ENCODE results near the gene PDZD7. TPM values are rescaled to one million over a fixed set of nuclear protein-coding genes. Genes with fewer than 3 reads are reported as not detected.

The PDZD7 gene
- 9.9 and 10.1 TPM in 2 replicates for polyA plus RNA-seq (2014; cell fraction: cytosol; rRNA removed)
- 28.3 and 32.8 TPM in 2 replicates for polyA plus RNA-seq (2014; cell fraction: nucleus; rRNA removed)

DNA sequence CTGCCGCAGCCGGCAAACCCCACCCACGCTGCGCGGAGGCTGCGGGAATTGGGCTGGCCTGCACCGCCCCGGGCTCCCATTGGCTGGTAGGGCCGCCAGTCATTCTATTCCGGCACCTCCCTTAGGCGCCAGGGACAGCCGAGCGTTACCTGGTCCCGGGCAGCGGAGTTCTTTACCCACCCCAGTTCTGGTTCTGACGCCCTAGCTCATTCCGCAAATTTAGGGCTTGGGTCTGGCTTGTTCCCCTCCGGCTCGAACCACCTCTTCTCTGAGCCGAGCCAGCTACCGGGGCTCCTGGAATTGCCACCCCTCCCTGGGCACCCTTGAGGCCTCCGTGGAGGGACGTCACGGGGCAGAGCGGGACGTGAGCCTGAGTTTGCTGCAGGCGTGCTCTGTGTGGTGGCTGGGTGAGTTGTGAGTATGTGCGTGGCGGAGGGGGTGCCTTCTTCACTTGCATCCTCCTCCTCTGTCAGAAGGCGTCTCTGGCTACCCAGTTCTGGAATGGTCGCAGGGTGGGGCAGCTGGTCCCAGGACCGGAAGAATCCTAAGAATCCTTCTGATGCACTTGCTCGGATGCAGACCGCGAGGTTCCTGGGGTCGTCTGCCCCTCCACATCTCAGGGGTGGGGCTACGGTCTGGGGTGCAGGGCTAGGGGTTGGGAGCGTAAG is at the start of gene PDZD7, which contains the start of gene SFXN3:
TSS of gene PDZD7 (minus strand) at position 2 of the 668 bp plus-strand sequence. CDS start 910 bp downstream, outside the sequence.
TSS of gene SFXN3 (plus strand) at position 107 of the 668 bp plus-strand sequence. CDS start 3,461 bp downstream, outside the sequence.
- peak; percentile 92 for DNase-seq (ENCODE audit: low spot score)

DNA sequence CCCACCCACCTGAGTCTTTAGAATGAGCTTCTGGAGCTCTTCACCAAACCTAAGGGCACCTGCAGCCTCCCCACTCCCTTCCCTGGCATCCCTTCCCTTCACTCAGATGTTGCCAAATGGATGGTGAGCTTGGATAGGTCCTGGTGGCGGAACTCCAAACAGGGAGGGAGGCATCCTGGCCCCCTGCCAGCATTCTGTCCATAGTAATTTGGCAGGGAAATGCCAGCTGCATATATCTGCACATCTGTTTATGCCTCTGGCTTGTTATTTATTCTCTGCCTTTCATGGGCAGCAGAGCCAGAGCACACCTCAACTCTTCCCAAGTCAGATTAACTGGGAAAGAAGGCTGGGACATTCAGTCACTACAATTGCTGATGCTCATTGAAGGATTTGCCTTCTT is 48.9 kb upstream of the PDZD7 start:
- no peak for DNase-seq (ENCODE audit: low spot score)

DNA sequence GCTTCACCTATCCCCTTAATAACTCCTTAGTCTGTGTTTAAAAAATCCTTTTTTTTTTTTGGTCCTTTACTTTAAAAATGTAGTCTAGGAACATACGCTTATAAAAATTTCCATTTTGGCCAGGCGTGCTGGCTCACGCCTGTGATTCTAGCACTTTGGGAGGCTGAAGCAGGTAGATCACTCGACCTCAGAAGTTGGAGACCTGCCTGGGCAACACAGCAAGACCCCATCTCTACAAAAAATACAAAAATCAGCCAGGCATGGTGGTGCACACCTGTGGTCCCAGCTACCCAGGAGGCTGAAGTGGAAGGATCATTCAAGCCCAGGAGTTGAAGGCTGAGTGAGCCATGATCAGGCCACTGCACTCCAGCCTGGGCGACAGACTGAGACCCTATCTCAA is 45.7 kb upstream of the PDZD7 start:
- no peak for DNase-seq (ENCODE audit: low spot score)

DNA sequence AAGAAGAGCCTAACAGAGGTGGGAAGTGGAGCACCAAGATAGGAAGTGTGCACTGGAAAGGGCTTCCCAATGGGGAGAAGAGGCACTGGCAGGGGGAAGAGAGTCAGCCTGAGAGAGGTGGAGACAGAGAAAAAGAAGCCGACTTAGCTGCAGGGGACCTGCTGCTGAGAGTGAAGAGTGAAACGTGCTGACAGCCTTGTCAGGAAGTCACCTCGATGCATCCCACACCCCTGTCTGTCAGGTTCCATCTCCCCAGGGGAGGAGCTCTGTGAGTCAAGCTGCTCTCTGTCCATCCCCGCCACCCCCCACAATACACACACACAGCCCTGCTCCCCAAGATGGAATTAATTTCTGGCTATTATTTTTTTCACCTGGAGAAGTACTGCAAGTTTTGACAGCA is 44.8 kb upstream of the PDZD7 start:
- DNase-seq (ENCODE audit: low spot score) = no peak

DNA sequence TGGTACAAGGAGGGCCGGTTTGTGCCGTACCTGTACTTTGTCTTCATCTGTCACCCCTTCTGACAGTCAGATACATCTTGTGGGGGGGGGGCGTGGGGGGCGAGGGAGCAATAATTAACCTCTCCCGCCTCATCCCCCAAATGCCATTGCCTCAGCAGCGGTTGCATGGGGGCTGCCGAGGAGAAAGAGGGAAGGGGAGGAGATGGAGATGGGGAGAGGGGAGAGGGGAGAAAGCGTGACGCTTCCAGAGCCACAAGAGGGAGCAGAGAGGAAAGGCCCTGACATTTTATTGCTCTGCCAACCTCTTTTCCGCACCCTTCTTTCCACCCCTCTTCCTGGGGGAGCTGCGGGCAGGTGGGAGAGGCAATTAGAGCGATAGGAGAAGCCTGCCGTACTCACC is 42.7 kb upstream of the PDZD7 start:
- peak; percentile 37 for DNase-seq (ENCODE audit: low spot score)

DNA sequence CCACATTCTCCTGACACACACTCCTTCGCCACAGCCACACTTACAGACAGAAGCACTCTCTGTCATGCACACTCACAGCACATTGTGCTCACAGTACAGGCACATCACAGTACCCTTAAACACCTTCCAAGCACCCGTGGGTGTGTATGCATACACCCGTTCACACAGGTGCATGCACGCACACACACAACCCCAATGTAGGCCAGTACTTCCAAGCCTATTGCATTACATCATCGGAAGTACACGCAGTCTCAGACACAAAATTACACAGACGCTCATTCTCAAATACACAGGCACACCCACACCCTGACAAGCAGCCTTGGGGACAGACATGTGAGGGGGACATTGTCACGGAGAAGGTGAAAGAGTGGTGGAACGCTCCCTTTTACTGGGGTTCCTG is 42.0 kb upstream of the PDZD7 start:
- DNase-seq (ENCODE audit: low spot score) = no peak

DNA sequence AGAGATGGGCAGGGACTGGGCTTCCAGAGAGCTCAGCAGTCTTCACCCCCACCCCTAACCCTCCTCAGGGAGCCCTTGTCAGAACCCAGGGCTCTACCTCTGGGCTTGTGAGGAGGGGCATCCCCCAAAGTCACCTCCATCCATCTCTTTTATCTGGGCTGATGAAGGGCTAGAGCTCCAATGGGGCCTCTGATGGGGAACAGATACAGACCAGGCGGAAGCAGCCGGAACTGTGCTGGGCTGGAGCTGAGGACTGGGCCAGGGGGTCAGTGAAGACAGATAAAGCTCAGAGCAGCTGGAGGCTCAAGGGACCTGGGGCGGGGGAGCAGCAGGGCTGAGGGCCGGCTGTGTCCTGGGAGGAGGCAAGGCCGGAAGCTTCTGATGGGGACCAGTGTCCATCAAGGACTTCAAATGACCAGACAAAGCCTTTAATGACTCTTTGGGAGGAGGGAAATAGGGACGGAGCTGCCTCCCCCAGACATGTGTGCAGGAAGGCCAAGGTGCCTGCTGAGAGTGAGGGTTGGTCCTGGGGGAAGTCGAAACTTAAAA is 41.0 kb upstream of the PDZD7 start:
- DNase-seq (ENCODE audit: low spot score) = no peak

DNA sequence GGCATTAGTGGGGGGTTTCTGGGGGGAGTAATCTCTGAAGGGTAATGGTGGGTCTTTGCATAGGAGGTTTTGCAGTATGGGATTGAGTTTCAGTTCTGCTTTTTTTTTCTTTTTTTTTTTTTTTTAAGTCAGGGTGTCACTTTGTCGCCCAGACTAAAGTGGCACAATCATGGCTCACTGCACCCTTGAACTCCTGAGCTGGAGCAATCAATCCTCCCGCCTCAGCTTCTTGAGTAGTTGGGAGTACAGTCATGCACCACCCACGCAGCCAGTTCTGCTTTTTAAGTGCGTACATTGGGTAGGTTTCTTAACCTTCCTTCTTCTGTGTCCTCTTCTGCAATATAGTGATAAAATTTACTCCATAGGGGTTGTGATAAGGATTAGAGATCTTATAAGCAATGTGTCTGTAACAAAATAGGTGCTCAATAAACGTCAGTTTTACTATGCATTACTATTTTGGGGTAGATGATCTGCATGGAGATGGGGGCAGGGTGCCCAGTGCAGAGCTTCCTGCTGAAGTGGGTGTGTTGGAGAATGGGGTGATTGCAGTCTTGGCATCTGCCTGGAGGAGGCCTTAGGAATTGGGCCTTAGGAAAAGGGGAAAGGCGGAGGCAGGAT is 40.4 kb upstream of the PDZD7 start:
- no peak for DNase-seq (ENCODE audit: low spot score)

DNA sequence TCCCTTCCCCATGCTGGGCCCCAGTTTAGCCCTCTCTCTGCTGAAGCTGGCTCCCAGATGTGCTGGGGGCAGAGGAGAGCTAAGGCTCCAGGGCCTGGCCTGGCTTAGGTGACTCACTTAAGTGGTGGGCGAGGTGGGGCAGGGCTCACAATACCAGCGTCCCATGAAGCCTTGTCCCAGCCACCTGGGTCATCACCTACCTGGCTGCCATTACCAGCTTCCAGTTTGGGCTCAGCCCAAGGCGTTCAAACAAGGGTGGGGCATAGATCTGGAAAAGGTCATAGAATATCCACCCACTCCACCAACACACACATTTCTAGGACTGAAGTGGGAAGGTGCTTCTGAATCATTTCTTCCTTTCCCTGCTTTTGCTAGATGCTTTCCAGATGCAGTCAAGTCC is 39.2 kb upstream of the PDZD7 start:
- no peak for DNase-seq (ENCODE audit: low spot score)

DNA sequence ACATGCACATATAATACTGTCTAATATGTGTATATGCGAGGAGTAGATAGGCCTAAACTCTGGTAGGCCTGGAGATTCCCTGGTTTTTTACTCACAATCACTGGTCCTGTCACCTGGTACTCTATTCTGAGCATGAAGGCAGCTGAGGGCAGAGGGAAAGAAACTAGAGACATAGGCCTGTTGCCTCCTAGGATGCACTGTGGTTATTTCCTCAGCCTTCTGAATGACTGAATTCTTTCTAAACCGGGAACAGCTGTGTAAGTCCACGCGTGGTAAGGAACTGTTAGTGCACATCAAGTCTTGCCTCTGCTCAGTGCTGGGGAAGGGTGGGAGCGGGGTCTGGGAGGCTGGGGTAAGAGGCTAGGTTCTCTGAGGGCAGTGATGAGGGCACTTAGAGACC is 38.5 kb upstream of the PDZD7 start:
- DNase-seq (ENCODE audit: low spot score) = no peak

DNA sequence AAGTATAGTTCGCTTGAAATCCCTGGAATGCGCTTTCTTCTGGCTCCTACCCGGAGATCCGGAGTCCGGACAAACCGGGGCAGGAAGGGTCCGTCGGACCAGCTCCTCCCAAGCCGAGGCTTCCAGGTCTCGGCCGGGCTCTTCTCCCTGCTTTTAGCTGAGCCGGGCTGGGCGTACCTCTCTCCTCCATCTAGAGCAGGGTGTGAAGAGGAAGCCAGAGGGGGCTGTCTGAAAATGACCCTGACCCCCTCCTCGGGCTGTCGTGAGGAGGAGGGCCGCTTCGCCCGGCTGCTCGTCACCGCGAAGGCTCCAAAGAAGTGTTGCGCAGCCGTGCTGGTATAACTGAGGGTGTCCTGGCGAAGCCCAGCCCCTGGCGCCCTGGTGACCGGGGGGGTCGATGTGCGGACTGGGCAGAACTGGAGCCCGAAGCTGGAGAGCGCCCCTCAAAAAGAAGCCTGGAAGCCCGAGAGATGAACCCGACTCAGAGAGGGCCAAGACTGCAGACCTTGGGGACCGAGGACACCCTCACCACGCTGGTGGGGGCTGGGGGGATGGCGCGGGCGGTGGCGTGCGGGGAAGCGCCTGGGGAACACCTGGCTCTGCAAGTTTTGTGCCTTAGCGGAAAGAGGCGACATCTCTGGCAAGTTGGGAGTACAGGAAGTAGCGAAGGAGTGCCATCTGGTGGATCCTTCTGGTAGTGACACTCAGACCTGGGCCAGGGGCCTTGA is 36.6 kb upstream of the PDZD7 start:
- DNase-seq (ENCODE audit: low spot score) = peak; percentile 84

DNA sequence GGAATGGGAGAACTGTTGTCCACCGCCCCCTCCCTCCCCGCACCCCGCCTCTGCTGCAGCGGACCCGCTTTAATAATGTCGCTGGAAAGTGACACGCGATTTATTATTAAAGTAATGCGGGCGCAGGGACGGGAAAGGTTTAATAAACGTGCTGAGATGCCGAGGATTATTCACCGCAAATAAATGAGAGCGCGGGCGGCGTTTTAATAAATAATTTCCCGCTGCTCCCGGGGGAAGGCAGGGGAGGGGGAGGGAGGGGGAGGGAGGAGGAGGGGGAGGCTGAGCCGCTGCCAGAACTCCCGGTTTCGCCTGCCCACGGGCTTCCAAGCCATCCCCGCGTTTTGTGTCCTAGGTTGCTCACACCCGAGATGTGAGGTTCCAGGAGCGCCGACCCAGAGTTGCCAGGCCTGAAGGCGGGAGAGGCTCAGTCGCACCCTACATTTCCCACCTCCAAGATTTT is 36.0 kb upstream of the PDZD7 start:
- DNase-seq (ENCODE audit: low spot score) = no peak

DNA sequence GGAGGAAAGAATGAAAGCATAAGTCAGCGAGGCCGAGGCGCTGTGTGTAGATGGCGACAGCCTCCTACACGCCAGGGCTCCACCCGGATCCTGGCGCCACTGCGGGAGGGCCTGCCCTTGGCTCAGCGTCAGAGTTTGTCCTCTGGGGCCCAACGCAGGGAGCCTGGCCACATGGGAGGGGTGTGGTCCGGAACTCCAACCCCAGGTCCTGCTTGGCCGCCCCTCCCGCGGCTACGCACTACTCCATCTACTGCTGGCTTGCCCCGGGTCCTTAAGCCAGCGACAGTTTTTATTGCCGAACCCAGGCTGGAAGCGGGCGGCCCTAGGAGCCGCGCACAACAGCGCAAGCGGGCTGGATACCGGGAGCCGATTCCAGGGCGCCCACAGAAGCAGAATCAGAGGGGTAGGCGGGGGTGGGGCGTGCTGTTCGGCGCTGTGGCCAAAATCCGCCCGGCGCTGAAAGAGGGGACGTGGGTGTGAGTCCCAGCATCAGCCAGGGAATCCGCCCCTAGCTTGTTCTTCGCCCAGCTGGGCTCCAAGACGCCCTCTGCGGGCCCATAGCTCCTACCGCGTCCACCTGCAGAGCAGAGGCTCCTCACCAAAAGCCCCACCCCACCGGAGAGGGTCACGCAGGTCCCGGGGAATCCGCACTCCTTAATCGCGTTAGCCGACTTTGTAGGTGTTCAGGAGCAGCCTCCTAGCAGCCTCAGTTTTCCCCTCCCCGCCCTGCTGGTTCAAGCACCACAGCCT is 35.4 kb upstream of the PDZD7 start:
- DNase-seq (ENCODE audit: low spot score) = peak; percentile 68

DNA sequence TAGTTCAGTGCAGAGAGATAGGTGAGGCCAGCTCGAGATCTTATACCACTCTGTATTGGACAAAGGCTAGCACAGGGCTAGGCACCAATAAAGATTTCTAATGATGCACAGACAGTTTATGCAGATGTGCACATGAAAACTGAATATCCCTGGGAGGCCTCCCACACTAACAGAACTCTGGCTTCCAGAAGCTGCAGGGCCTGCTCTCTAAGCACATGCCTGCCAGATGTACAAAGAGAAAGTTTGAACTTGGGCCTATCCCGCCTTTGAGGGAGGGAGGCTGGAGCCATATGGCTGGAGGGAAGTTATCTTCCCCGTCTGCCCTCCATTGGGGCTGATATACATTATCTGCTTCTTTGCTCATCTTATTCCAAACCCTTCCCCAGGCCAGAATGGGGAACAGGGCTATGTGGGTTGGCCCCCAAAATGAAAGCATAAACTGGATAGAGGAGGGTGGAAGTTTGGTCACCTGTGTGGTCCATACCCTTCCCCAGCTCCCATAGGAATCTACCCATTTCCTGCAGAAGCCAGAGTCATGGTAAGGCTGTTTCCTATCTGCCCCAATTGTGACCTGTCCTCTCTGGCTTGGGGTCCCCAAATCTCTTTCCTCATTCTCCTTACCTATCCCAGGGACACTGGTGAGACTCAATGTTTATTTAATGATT is 34.7 kb upstream of the PDZD7 start:
- no peak for DNase-seq (ENCODE audit: low spot score)

DNA sequence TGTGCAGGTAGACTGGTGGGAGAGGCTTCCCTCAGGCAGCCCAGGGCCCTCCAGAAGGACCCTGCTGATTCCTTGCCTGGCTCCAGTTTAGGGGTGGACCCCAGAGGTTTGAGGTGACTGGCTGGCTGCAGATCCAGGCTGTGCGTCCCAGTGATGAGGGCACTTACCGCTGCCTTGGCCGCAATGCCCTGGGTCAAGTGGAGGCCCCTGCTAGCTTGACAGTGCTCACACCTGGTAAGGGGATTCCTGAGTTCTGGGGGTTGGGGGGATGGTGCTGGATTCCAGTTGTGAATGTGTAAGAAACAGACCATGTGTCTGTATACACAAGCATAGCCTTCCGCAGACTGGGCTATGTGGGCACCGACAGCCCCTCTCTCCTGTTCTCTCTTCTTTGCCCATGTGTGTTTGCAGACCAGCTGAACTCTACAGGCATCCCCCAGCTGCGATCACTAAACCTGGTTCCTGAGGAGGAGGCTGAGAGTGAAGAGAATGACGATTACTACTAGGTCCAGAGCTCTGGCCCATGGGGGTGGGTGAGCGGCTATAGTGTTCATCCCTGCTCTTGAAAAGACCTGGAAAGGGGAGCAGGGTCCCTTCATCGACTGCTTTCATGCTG is 33.6 kb upstream of the PDZD7 start:
- DNase-seq (ENCODE audit: low spot score) = no peak

DNA sequence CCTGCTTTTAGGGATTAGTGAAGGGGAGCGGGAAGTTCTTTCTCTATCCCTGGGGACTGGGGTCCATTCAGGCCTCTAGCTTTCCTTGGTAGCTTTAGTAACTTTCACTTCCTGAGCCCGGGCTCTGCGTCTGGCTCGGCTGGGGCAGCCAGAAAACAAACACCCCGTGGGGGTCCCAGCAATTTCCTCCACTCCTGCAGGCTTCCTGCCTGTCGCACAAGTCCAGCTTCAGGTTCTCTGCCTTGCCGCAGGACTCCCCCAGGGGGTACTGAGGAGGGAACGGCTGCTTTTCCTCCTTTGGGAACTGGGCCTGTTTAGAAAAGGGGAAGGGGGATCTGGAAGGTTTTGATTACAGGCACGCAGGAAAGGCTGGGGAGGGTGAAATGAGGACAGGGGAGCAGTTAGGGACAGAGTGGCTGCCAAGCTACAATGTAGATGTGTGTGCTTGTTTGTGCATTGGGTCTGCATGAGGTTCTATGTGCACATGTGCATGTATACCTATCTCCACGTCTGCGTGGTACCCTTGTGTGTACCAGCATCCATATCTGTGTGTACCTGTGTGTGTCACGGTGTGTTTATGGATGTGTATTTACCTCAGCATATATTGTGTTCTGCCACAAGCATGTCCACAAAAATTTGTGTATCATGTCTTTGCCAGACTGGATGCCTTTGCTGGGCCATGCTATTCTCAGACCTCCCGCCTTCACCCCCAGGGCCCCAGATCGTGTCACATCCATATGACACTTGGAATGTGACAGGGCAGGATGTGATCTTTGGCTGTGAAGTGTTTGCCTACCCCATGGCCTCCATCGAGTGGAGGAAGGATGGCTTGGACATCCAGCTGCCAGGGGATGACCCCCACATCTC is 32.9 kb upstream of the PDZD7 start:
- DNase-seq (ENCODE audit: low spot score) = no peak

DNA sequence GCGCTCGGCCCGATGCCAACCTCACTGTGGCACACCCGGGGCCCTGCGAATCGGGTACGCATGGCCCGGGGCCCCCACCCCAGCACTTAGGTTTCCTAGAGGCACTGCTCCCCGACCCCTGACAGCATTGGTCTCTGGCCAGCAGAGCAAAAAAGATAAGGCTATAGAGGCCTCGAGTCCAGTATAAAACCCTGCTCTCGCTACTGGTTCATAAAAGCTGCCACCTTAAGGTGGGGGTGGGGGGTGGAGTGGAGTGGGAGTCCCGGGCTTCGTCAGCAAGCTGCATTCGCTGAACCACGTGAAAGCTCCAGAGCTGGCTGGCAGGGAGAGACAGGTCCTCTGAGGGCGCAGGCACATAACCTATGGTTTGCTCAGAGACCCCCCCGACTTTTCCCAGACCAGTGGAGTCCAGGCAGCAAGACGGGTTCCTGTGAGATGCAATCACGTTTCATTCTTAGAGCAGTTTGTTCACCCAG is 32.2 kb upstream of the PDZD7 start:
- no peak for DNase-seq (ENCODE audit: low spot score)

DNA sequence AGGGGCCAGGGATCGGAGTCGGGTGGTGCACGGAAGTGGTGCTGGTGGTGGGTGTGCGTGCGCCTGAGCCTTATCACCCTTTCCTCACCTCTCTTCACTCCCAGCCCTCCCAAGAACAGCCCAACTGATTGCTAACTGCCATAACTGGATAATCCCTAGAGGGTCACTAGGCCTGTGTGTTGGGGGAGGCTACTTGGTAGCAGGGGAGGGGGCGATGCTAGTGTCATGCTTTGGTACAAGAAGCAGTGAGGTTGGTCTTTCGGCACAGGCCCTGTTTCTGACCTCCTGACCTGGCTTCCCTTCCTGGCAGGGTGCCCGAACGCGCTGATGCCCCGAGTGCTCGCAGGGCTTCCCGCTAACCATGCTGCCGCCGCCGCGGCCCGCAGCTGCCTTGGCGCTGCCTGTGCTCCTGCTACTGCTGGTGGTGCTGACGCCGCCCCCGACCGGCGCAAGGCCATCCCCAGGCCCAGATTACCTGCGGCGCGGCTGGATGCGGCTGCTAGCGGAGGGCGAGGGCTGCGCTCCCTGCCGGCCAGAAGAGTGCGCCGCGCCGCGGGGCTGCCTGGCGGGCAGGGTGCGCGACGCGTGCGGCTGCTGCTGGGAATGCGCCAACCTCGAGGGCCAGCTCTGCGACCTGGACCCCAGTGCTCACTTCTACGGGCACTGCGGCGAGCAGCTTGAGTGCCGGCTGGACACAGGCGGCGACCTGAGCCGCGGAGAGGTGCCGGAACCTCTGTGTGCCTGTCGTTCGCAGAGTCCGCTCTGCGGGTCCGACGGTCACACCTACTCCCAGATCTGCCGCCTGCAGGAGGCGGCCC is 31.5 kb upstream of the PDZD7 start:
- DNase-seq (ENCODE audit: low spot score) = peak; percentile 85

Measured in SK-N-DZ (cell line).